ENCODE data around the gene RPS6KA5. TPM values are rescaled to one million over a fixed set of nuclear protein-coding genes. Genes with fewer than 3 reads are reported as not detected.

Gene RPS6KA5
- total RNA-seq, 1 experiment from 2014 or later, result 2.6 TPM

DNA sequence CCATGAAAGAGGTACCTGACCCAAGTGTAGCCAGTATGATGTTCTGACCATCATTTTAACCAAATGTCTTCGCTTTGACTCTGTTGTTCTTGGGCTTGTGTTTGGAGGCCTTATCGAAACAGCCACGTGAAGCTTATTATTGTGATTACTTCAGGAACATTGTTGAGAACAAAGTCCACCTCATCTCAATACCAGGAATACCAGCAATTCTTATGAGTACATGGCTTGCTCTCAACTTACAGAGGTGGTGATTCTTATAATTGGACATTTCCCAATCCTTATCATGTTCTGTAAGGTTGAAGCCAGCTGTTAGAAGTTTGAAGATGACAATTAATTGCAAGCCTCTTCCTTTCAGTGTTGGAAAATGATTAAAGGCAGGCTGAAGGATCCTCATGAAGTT lies 21.8 kb upstream of the RPS6KA5 start:
- TF ChIP-seq SIN3A (IDR thresholded peaks at IDR 0.05; ENCODE audit: borderline replicate concordance, insufficient read depth, low read depth, low read length) (no peak), POLR2AphosphoS5 (IDR thresholded peaks at IDR 0.05; ENCODE audit: low read depth, low read length) (no peak)
- TF ChIP-seq, protein P1, sequence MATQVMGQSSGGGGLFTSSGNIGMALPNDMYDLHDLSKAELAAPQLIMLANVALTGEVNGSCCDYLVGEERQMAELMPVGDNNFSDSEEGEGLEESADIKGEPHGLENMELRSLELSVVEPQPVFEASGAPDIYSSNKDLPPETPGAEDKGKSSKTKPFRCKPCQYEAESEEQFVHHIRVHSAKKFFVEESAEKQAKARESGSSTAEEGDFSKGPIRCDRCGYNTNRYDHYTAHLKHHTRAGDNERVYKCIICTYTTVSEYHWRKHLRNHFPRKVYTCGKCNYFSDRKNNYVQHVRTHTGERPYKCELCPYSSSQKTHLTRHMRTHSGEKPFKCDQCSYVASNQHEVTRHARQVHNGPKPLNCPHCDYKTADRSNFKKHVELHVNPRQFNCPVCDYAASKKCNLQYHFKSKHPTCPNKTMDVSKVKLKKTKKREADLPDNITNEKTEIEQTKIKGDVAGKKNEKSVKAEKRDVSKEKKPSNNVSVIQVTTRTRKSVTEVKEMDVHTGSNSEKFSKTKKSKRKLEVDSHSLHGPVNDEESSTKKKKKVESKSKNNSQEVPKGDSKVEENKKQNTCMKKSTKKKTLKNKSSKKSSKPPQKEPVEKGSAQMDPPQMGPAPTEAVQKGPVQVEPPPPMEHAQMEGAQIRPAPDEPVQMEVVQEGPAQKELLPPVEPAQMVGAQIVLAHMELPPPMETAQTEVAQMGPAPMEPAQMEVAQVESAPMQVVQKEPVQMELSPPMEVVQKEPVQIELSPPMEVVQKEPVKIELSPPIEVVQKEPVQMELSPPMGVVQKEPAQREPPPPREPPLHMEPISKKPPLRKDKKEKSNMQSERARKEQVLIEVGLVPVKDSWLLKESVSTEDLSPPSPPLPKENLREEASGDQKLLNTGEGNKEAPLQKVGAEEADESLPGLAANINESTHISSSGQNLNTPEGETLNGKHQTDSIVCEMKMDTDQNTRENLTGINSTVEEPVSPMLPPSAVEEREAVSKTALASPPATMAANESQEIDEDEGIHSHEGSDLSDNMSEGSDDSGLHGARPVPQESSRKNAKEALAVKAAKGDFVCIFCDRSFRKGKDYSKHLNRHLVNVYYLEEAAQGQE (IDR thresholded peaks at IDR 0.05; ENCODE audit: insufficient read depth in 1 of 2, low read depth in 2 of 2, low read length in 1 of 2), result no peak
- no peaks in the 10 kb centered on the region for H3K9me3 ChIP-seq (ENCODE audit: control insufficient read depth, insufficient read depth, low read depth, low read length)
- intact Hi-C loops (cut with micrococcal nuclease; ENCODE audit: unreplicated experiment) (no loop called here), in situ Hi-C loops (cut with HindIII; ENCODE audit: low pct_unique_long_range_greater_than_20kb, low sequenced_read_pairs) (no loop called here)
- no peaks in the 10 kb centered on the region for H3K4me1 ChIP-seq (ENCODE audit: control insufficient read depth, insufficient read depth, low read length)
- ATAC-seq (no peak), DNase-seq (ENCODE audit: low read depth, low spot score) (no peak)
- H3K4me3 ChIP-seq (ENCODE audit: low read depth in 2 of 2, low read length in 2 of 2), result no peak overlapping the region
- CTCF ChIA-PET, result no interaction called here
- no TSS peak for BruUV-seq (replicated peaks)
- no peak overlapping the region for H3K27ac ChIP-seq (ENCODE audit: low read length)
- no peaks in the 10 kb centered on the region for H3K27me3 ChIP-seq (ENCODE audit: control insufficient read depth, insufficient read depth, low read length)
- POLR2A ChIA-PET, result no interaction called here
- H3K36me3 ChIP-seq (ENCODE audit: control insufficient read depth, insufficient read depth, low read length), result no peaks in the 10 kb centered on the region

- Histone ChIP-seq H3K36me3 (ENCODE audit: control insufficient read depth, insufficient read depth, low read length) (no peaks in the 10 kb centered on the region), H3K4me3 (ENCODE audit: low read depth in 2 of 2, low read length in 2 of 2) (no peak overlapping the region), H3K27ac (ENCODE audit: low read length) (no peak overlapping the region), H3K27me3 (ENCODE audit: control insufficient read depth, insufficient read depth, low read length) (no peaks in the 10 kb centered on the region), H3K9me3 (ENCODE audit: control insufficient read depth, insufficient read depth, low read depth, low read length) (no peaks in the 10 kb centered on the region), H3K4me1 (ENCODE audit: control insufficient read depth, insufficient read depth, low read length) (no peaks in the 10 kb centered on the region)
- POLR2A ChIA-PET, result no interaction called here
- DNase-seq (ENCODE audit: low read depth, low spot score), result no peak
- no peak for TF ChIP-seq CTCF (IDR thresholded peaks at IDR 0.05)
- no peak for TF ChIP-seq SIN3A (IDR thresholded peaks at IDR 0.05; ENCODE audit: borderline replicate concordance, insufficient read depth, low read depth, low read length)
- no peak for TF ChIP-seq TCF7L2 (IDR thresholded peaks at IDR 0.05; ENCODE audit: low read depth, low read length)
- TF ChIP-seq, protein P1 (IDR thresholded peaks at IDR 0.05; ENCODE audit: insufficient read depth in 1 of 2, low read depth in 2 of 2, low read length in 1 of 2), result no peak
- TF ChIP-seq POLR2AphosphoS5 (IDR thresholded peaks at IDR 0.05; ENCODE audit: low read depth, low read length), result no peak
- no peak for ATAC-seq
- CTCF ChIA-PET, result no interaction called here
- no TSS peak for BruUV-seq (replicated peaks)
- intact Hi-C loops (cut with micrococcal nuclease; ENCODE audit: unreplicated experiment) (no loop called here), in situ Hi-C loops (cut with HindIII; ENCODE audit: low pct_unique_long_range_greater_than_20kb, low sequenced_read_pairs) (no loop called here)
Measured at GRCh38 chr14:91080071-91080470, 19.6 kb upstream of the RPS6KA5 start.
